T-helper 22 cell (primary cell): ENCODE data around the gene C16orf78.
A peak's percentile ranks its signal among the peaks of the same experiment; 100 is the strongest.

Experiments
- DNase-seq: peaks from one replicate; pipeline ENCODE4 v3.0.0-alpha.2; 2020; ENCODE audit warnings: low read depth

C16orf78 gene

GRCh38 chr16:49431591-49432290 is 58.1 kb downstream of the C16orf78 start:
- DNase-seq = no peak

DNA sequence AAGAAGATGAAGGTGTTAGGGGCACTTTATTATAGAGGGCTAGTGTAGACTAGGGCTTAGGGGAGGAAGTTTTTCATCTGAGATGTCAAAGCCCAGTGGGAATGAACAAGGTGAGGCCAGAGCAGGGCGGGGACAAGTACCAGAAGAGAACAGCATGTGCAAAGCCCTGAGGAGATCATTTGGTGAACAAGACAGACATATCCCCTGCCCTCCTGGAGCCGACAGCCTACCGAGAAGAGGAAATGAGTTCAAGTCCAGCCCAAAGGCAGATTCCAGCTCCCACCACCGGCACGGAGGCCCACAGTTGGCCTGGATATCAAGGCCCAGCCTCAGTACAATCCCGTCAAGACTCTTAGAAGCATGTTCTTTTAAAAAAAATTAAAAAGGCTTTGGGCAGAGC is 61.1 kb downstream of the C16orf78 start:
- no peak for DNase-seq

DNA sequence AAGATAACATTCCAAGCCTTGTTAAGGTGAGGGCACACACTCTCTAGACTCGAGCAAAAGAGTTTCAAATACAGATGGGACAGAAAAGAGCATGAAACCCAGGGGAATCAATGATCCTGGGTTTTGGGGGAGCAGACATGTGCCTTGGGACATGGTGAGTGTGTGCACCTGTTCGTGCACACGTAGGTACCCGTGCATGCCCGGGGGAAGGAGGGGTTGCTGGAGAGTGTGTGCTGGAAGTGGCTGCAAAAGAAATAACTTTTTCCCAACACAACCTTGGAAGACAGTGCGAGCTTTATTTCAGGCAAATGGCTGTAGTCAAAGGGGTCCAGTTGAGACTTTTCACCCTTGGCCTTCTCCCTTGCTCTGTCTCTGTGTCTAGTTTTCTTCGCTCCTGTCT is 62.6 kb downstream of the C16orf78 start:
- DNase-seq = no peak

DNA sequence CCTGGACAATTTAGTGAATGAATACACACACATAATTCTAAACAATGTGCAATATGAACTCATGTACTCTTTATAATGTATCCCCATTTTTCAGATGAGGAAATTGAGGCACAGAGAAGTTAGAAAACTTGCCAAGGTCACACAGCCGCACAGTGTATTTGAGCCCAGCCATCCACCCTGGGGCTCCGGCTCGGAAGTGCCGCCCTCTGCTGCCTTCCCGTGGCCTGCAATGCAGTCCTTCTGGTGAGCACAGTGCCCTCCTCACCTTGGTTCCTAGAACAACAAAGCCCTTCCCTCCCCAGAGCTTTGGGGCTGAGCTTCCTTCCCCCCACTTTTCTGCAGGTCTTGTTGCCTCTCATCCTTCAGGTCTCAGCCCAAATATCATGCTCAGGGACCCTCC is 63.7 kb downstream of the C16orf78 start:
- DNase-seq = no peak

DNA sequence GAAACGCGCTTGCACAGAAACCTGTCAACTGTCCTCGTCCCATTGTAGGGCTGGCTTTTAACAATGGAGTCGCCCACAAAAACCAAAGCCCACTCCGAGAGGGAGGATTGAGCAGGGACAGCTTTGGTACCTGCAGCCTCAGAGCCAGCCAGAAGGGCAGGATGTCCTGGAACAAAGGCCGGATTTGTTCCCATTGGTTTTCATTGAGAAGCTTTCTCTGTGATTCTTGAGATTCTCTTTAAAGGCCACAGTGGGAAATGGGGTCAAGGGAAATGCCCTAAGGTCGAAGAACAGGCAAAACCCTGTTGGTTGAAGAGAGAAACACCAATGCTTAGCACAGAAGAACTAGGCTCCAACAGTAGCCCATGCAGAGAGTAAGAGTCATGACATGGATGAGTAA is 65.4 kb downstream of the C16orf78 start:
- DNase-seq = no peak

GRCh38 chr16:49439676-49440075 is 66.1 kb downstream of the C16orf78 start:
- no peak for DNase-seq

DNA sequence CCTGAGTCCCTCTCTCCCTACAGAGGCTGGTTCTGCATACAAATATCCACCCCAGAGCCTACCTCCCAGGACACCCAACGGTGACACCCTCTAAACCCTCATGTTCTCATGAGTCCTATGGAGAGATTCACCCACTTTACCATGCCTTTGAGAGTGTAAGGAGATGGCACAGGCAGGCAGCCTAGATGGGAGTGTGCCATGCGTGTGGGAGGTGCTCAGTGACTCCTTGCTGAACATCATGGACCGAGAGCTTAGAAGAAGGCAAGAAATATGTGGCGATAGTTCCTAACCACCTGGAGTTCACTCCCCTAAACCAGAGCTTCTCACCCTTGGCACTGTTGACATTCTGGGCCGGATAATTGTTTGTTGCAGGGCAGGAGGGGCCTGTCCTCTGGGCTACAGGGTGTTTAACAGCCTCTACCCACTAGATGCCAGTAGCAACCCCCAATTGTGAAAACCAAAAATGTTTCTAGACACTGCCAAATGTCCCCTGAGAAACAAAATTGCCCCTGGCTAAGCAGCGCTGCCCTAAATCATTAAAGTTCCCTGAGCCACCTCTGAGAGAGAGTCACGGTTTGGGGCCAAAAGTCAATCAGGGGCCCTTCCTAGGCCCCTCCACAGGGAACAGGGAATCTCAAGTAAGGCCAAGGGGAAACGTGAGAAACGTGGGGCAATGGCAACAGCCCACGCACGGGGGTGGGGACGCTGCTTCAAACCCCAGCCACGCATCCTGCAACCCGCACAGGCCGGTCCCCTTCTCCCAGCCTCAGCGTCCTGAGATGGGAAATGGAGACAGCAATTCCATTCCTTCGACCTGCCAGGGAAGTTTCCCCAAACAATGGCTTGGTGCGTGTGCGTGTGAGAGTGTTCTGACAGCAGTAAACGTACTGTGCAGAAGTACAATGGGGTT is 66.8 kb downstream of the C16orf78 start:
- no peak for DNase-seq

DNA sequence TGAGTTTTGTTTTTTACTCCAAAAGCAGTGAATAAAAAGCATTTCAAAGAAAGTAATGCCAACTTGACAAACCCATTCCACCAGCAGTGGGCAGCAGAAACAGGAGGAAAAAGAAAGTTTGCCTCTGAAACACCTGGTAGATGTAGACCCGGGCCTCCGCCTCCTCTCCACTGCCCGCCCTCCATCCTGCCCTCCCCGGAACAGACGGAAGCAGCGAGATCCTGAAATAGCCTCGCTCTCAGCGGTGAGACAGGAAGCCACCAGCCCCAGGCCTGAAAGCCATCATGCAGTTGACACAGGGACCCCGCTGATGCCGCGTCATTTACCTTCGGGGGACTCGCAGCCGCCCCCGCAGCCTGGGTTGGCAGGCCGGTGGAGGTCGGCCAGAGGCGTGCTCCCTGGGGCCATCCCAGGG is 67.8 kb downstream of the C16orf78 start:
- peak; percentile 24 for DNase-seq

- DNase-seq = no peak
Observed at GRCh38 chr16:49442805-49443204, 69.2 kb downstream of the C16orf78 start.

DNA sequence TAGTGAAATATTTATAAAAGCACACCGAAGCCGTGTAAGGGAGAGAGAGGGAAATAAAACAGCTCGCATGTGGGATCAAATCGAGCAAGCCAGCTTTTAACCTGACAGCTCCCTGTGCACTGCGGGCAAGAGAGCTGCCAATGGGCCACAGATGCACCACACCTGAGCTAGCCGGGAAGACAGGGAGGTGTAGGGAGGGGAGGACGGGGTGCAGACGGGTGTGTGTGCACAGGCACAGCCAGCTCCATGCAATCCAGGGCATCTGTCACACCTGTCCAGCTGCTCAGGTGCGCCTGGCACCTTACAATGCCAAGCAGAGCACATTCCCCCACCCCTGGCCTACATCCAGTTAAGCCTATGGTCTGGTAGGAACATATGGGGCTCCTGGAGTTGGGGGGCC is 70.0 kb downstream of the C16orf78 start:
- no peak for DNase-seq

DNA sequence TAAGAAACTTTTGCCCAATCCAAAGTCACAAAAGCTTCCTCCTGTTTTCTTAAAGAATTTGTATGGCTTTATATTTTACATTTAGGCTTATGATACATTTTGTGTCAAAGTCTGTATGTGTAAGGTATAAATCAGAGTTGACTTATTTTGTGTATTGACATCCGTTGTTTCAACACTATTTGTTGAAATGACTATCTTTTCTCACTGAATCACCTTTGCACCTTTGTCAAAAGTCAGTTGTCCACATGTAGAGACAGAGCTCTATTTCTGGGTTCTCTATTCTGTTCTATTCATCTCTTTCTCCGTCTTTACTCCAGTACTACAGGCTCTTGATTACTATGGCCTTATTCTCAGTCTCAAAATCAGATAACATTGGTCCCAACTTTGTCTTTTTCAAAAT is 73.2 kb downstream of the C16orf78 start:
- no peak for DNase-seq
